Pancreas (tissue), 10 donors: ENCODE measurements around the gene CSNK1G1. TPM values are rescaled to one million over a fixed set of nuclear protein-coding genes. Genes with fewer than 3 reads are reported as not detected.
"Not testable (repeated sequence)": the region's sequence is repeated elsewhere in the genome, so short reads cannot be mapped to it uniquely, and the experiment has no call there.

ENCODE experiments used
- ATAC-seq, 4 donors: fragments of 200-7000 bp; cut with Tn5 transposase; one replicate each; pipeline versions ENCODE4 v1.8.0 to v1.9.1; 2020; ENCODE audit warnings: mild to moderate bottlenecking in 4 of 4, moderate library complexity in 4 of 4
- DNase-seq, 6 donors: peaks; one replicate each; pipeline ENCODE4 v3.0.0-alpha.2; 2020
- FAIRE-seq: peaks from 2 replicates; lab custom pipeline; 2012; peaks lifted over from hg19 to GRCh38; lab: Jason Lieb, UNC
- H3K27ac ChIP-seq, 4 donors: fragments of 200-600 bp; sonication (generic); 1 replicate in 3 of 4; 2 replicates in 1 of 4; pipeline versions ENCODE4 v1.5.0 to v1.8.0; 2020
- H3K27me3 ChIP-seq, 4 donors: fragments of 200-600 bp; one replicate each; pipeline ENCODE4 v1.8.0; 2021
- H3K36me3 ChIP-seq, 3 donors: fragments of 200-600 bp; sonication (generic) in 1 of 3; one replicate each; pipeline versions ENCODE4 v1.5.0 to v1.8.0; 2020 to 2021
- H3K4me1 ChIP-seq, 3 donors: fragments of 200-600 bp; one replicate each; pipeline ENCODE4 v1.8.0; 2021
- H3K4me3 ChIP-seq, 4 donors: fragments of 200-600 bp; sonication (generic) in 2 of 4; one replicate each; pipeline versions ENCODE4 v1.5.0 to v1.8.0; 2020 to 2021
- H3K9me3 ChIP-seq, 4 donors: fragments of 200-600 bp; one replicate each; pipeline ENCODE4 v1.8.0; 2021
- CTCF ChIP-seq, 4 donors: fragments of 200-600 bp; sonication (generic) in 3 of 4; IDR thresholded peaks; one replicate each; pipeline versions ENCODE4 v1.5.0 to v1.8.0; 2021; ENCODE audit warnings: antibody characterized with exemption in 4 of 4
- WGBS, 2 donors: extraction: QIAGEN DNeasy Blood & Tissue Kit; methylation state at CpG; one replicate each; pipeline ENCODE4 v1.1.7; 2013; 5-methylcytosine and 5-hydroxymethylcytosine counted together
- intact Hi-C, 3 donors: fragments of 100-400 bp; cut with DNase I; formaldehyde crosslinking; loops; one replicate each; pipeline versions ENCODE4 v1.11.1 to v1.14.2; 2022
- polyA plus RNA-seq, 2 donors: library from polyadenylated mRNA; stranded (reverse); fragments of 200-250 nt; gene quantifications; one replicate each; pipeline ENCODE4 v1.2.3, GENCODE V29; 2013
- total RNA-seq, 6 donors: library from RNA; stranded (reverse); fragmentation: NEBNext Ultra II Directional in 4 of 6; extraction: Animal tissue kit (Norgen Biotek cat#: 25700) in 4 of 6; gene quantifications; one replicate each; pipeline versions ENCODE4 v1.2.1 to v1.2.4, GENCODE V29; 2021 to 2023
- donor health status: healthy with polysubstance abuse.
- donor health status: DM: no; HTN: no; CAD: no; lungs with moderate emphysema.
- donor health status: DM: no; HTN: no; CAD: no.
- donor health status: control.
- donor health status: control.
- donor health status: Bipolar disorder and iron deficiency.
- donor health status: DM: yes; HTN: yes; CAD: no.
- donor health status: DM: no; HTN: no; CAD: no.
- donor health status: DM: no; HTN: no; CAD: no.
- donor health status: DM: yes; HTN: yes; CAD: no.

CSNK1G1 gene
- total and polyA plus RNA-seq, 8 donors: 2.4 to 12.1 (median 7.0) TPM

DNA sequence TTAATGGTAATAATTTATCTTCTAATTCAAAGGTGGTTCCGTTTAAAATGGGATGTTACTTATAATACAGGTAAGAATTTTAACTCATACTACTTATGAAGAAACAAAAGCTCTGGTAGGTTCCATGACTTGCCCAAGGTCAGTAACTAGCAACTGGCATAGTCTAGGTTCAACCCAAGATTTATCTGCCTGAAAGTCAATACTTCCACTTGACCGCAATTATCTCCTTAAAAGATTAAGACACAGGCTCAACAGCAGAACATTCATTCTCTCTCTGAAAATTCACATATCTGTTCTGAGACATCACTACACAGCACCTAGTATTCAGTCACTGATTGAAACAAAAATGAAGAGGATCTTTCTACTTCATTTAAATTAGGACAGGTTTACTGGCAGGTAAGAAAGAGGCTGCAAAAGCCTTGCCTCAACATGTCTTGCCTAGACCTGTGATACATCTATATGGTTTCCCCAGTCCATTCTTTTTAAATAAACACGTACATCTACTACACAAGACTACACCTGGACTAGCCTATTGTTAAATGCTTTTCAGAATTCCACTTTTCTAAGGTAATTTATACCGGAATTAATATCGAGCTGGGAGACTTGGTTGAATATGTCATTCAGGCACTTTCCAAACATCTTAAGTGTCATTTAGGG is 1.2 kb downstream of the CSNK1G1 start:
- intact Hi-C loops: loop anchor here in 2 of 3 donors (10.0 kb wide), 2 partner anchors 140 to 150 kb away; no protein-coding TSS in a partner anchor
- Histone ChIP-seq H3K4me3 (peak overlapping the region; percentile 65 to 79 (median 66)), H3K9me3 (no peaks in the 10 kb centered on the region), H3K27me3 (no peaks in the 10 kb centered on the region), H3K36me3 (no peaks in the 10 kb centered on the region), H3K4me1 (peaks cover 0 to 12% (median 0%) of the 10 kb centered on the region in 3 donors), H3K27ac (no peak overlapping the region)
- ATAC-seq (no peak), FAIRE-seq (no peak), DNase-seq (no peak)
- 4 to 6% methylated on average over 5 of the region's 5 CpGs for WGBS, 2 donors
- TF ChIP-seq CTCF (IDR thresholded peaks at IDR 0.05): no peak

GRCh38 chr15:64351265-64351664 is 4.7 kb downstream of the CSNK1G1 start:
- Histone ChIP-seq H3K4me3 (no peak overlapping the region), H3K27me3 (no peaks in the 10 kb centered on the region), H3K36me3 (no peaks in the 10 kb centered on the region), H3K27ac (no peak overlapping the region), H3K9me3 (no peaks in the 10 kb centered on the region), H3K4me1 (peaks cover 0 to 12% (median 0%) of the 10 kb centered on the region in 3 donors)
- no peak for DNase-seq
- TF ChIP-seq CTCF (IDR thresholded peaks at IDR 0.05): no peak
- WGBS, 2 donors: 80 to 91% methylated on average over 7 of the region's 7 CpGs
- FAIRE-seq: no peak
- intact Hi-C loops: loop anchor here in 2 of 3 donors (10.0 kb wide), 2 partner anchors 136 to 146 kb away; no protein-coding TSS in a partner anchor
- ATAC-seq: no peak

- FAIRE-seq (no peak), DNase-seq (no peak), ATAC-seq (no peak)
- H3K9me3 ChIP-seq: no peaks in the 10 kb centered on the region
- intact Hi-C loops: no loop called here
- no peak for TF ChIP-seq CTCF (IDR thresholded peaks at IDR 0.05)
- no peaks in the 10 kb centered on the region for H3K36me3 ChIP-seq
- WGBS, 2 donors: 95% methylated on average over 2 of the region's 2 CpGs
- H3K27me3 ChIP-seq: no peaks in the 10 kb centered on the region
- no peak overlapping the region for H3K4me3 ChIP-seq
- H3K27ac ChIP-seq: no peak overlapping the region
- H3K4me1 ChIP-seq: peaks cover 0 to 10% (median 7%) of the 10 kb centered on the region in 3 donors
Observed at GRCh38 chr15:64349375-64349774, 6.6 kb downstream of the CSNK1G1 start.

DNA sequence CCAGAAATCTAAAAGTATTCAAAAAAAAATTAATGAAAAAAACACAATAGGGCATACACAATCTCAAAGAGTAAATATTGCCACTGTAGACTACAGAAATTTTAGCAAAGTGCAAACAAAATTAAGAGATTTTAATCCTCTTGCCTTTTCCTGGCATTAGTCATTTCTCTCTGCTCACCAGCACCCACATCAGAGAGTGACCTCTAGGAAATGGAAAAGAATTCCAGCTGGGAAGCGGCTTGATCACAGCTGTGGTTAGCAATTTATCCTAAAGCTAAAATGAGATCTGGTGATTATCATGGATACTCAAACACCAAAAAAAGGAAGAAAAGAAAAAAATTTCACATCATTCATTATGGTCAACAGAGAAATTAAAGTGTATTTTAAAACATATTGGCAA is 7.5 kb downstream of the CSNK1G1 start:
- FAIRE-seq (no peak), DNase-seq (no peak), ATAC-seq (no peak)
- Histone ChIP-seq H3K4me3 (no peak overlapping the region), H3K36me3 (no peaks in the 10 kb centered on the region), H3K9me3 (no peaks in the 10 kb centered on the region), H3K27ac (no peak overlapping the region), H3K27me3 (no peaks in the 10 kb centered on the region), H3K4me1 (peaks cover 4 to 13% (median 12%) of the 10 kb centered on the region in 3 donors)
- TF ChIP-seq CTCF (IDR thresholded peaks at IDR 0.05): no peak
- intact Hi-C loops: no loop called here
- WGBS, 2 donors: 82 to 96% methylated on average over 1 of the region's 1 CpG

GRCh38 chr15:64346242-64346641 is 9.7 kb downstream of the CSNK1G1 start:
- H3K4me3 ChIP-seq, ATAC-seq, H3K27ac ChIP-seq, intact Hi-C loops, H3K27me3 ChIP-seq, FAIRE-seq, DNase-seq, H3K36me3 ChIP-seq, H3K9me3 ChIP-seq: not testable (repeated sequence)
- peaks cover 4 to 13% (median 12%) of the 10 kb centered on the region in 3 donors for H3K4me1 ChIP-seq
- 79 to 88% methylated on average over 6 of the region's 6 CpGs for WGBS, 2 donors
